Measurements from ENCODE around the gene MAB21L3.

MAB21L3 gene

GRCh38 chr1:116166655-116167054, 55.5 kb downstream of the MAB21L3 start:
- ATAC-seq, result no peak

GRCh38 chr1:116167625-116168276, 56.6 kb downstream of the MAB21L3 start:
- no peak for ATAC-seq

- ATAC-seq, result peak; percentile 98
These were observed 57.3 kb downstream of the MAB21L3 start for GRCh38 chr1:116168277-116169032.

GRCh38 chr1:116169898-116170297, 58.7 kb downstream of the MAB21L3 start:
- no peak for ATAC-seq

GRCh38 chr1:116170721-116171589, 59.8 kb downstream of the MAB21L3 start:
- ATAC-seq, result no peak

DNA sequence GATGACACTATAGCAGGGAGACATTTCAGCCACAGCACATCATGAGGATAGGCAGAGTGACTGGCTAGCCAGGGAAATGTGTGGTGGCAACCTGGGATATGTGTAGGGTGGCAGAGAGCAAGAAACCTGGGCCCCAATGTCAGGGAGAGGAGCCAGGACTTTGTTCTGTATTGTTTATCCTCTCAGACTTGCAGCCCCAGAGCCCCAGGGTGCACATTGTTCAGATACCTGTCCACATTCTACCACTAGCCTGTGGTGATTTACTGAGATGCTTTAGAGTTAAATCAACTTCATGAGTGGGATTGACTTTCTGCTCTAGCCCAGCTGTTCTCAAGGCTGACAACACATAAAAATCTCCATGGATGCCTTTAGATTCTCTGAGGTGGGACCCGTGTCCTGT, 61.5 kb downstream of the MAB21L3 start:
- ATAC-seq, result no peak

DNA sequence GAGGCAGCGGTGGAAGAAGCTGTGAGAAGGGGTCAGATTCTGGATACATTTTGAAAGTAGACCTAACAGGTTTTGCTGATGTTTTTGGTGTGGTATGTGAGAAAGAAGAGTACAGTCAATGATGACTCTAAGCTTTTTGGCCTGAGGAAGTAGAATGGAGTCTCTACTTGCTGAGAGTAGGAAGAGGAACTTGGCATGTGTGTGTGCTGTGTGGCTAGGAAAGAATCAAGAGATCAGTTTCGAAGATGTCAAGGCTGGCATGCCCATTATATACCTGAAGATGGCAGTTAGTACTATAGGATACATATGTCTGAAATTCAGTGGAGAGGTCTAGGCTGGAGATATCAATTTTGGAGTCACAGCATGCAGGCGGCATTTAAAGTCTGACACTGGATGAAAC, 64.4 kb downstream of the MAB21L3 start:
- ATAC-seq, result no peak

DNA sequence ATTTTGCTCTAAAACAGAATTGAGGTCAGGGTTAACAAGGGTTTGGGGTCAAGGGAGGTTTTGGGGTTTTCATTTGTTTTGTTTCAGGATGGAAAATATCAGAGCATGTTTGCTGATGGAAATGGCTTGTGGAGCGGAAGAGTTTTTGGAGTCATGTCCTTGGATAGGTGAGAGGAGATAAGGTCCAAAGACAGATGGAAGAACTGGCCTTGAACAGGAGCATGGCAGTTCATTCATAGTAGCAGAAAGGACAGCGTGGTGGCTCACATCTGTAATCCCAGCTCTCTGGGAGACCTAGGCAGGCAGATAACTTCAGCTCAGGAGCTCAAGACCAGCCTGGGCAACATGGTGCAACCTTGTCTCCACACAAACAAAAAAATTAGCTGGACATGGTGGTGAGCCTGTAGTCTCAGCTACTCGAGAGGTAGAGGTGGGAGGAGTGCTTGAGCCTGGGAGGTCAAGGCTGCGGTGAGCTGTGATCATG, 65.1 kb downstream of the MAB21L3 start:
- no peak for ATAC-seq

DNA sequence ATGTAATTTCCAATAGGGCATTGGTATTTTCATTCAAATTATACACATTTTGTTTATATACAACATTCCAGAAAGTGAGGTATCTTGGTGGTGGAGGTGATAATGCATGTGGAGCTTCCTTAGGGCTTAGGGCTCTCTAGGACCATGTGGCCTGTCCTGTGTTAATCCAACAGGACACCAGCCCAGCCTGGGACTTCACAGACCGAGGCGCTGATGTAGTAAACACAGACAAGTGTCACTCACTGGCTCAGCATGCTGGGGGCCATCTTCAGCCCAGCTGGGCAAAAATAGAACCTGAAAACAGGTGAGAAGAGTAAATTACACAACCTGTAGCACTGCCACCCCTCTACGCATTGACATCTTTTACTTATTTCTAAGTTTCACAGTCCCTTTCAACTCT, 66.7 kb downstream of the MAB21L3 start:
- ATAC-seq, result no peak

GRCh38 chr1:116178837-116179236, 67.6 kb downstream of the MAB21L3 start:
- ATAC-seq, result no peak

DNA sequence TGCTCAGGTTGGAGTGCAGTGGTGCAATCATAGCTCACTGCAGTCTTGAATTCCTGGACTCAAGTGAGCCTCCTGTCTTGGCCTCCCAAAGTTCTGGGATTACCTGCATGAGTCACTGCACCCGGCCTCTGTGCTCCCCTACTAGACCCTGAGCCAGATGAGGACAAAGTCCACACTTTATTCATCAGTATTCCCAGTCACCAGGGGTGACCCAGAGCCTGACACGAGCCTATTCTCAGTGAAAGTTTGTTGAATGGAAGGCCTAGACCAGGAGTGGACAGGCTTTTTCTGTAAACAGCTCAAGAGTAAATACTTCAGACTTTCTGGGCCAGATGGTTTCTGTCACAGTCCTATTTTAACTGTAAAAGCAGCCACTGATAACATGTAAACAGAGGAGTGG, 68.2 kb downstream of the MAB21L3 start:
- no peak for ATAC-seq

GRCh38 chr1:116179964-116180363, 68.8 kb downstream of the MAB21L3 start:
- no peak for ATAC-seq

GRCh38 chr1:116182019-116182714, 71.0 kb downstream of the MAB21L3 start:
- no peak for ATAC-seq

Measured in activated CD4-positive, CD25-positive, alpha-beta regulatory T cell treated with anti-CD3 and anti-CD28 coated beads, Interleukin-2, amount 50 U/mL, for 24 hours (primary cell).